Measurements from ENCODE around the gene ANKRD44. TPM values are rescaled to one million over a fixed set of nuclear protein-coding genes. Genes with fewer than 3 reads are reported as not detected.

Gene ANKRD44
- total RNA-seq, 1 donor from 2014 or later: 21.4 TPM

DNA sequence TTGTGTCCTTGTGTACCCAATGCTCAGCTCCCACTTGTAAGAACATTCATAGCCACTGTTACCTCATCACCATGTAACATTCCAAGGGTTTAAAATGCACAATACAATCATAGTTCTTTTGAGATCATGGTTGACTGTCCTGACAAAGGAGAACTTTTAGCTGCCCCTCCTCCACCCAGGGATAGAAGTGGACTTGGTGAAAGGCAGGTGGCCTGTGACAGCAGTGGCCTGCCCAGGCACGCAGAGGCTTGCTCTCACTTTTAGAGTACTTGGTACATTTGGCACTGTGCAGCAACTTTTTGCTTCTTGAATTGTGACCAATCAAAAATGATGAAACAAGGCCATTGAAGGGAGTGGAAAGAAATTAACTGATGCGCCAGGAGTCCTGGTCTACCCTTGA is 108.7 kb downstream of the ANKRD44 start:
- no peaks in the 10 kb centered on the region for H3K9me3 Mint-ChIP-seq (ENCODE audit: low read depth)
- H3K36me3 Mint-ChIP-seq (ENCODE audit: low read depth): no peaks in the 10 kb centered on the region
- no peaks in the 10 kb centered on the region for H3K27me3 Mint-ChIP-seq (ENCODE audit: low read depth)
- no peak for DNase-seq (ENCODE audit: low spot score)
- H3K4me1 Mint-ChIP-seq (ENCODE audit: low read depth): peaks cover 64% of the 10 kb centered on the region
- H3K27ac Mint-ChIP-seq (ENCODE audit: unreplicated experiment): no peak overlapping the region
- no peak for TF ChIP-seq CTCF (IDR thresholded peaks at IDR 0.05)
- no peak overlapping the region for H3K4me3 Mint-ChIP-seq (ENCODE audit: unreplicated experiment)

DNA sequence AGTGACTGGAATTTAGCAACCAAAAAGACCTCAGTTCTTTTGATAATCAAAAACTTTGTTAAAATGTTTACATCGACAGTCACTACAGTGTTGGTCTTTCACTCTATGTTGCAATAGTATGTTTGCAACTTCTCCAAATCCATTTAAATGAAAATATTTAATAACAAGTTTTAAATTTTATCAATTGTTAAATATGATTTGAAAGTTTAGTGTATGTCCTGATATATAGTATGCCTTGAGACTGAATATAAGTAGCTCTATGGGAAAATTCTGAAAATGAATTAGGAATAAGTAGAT is 109.9 kb downstream of the ANKRD44 start:
- H3K4me3 Mint-ChIP-seq (ENCODE audit: unreplicated experiment): no peak overlapping the region
- TF ChIP-seq CTCF (IDR thresholded peaks at IDR 0.05): no peak
- H3K27me3 Mint-ChIP-seq (ENCODE audit: low read depth): no peaks in the 10 kb centered on the region

DNA sequence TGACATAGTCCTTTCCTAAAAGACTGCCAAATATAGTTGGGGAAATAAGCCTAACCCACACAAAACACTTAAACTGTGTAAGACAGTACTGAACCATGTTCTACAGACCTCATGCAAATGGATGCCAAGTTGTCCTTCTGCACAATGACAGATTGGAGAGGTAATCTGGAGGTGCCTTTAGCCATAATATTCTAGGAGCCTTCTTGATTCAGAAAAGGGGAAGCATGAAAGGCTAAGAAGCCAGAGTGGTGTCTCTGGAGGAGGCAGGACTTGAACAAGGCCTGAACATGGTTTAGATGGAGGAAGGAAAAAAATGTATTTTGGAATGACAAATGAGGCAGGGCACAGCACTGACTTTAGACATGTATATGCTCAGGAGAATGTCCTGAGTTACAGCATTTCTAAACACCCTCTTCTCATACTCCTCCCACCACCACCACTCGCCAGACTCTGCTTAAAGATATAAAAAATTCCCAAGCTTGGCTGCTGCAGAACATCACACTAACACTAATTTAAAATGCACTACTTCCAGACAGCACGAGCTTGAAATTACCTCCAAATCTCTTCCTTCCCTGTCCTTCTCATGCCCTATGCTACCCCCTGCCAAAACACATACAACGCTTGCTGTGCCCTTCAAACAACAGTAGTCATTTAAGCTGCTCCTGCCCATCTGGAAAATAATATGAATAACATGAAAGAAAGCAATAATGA is 110.4 kb downstream of the ANKRD44 start:
- peaks cover 67% of the 10 kb centered on the region for H3K4me1 Mint-ChIP-seq (ENCODE audit: low read depth)
- no peaks in the 10 kb centered on the region for H3K36me3 Mint-ChIP-seq (ENCODE audit: low read depth)
- H3K27me3 Mint-ChIP-seq (ENCODE audit: low read depth): no peaks in the 10 kb centered on the region
- no peak for DNase-seq (ENCODE audit: low spot score)
- peak overlapping the region; percentile 43 for H3K27ac Mint-ChIP-seq (ENCODE audit: unreplicated experiment)
- H3K9me3 Mint-ChIP-seq (ENCODE audit: low read depth): no peaks in the 10 kb centered on the region
- no peak for TF ChIP-seq CTCF (IDR thresholded peaks at IDR 0.05)
- H3K4me3 Mint-ChIP-seq (ENCODE audit: unreplicated experiment): no peak overlapping the region

More for the DNA sequence above, 109.9 kb downstream of the ANKRD44 start:
- Mint-ChIP-seq H3K4me1 (ENCODE audit: low read depth) (peaks cover 67% of the 10 kb centered on the region), H3K9me3 (ENCODE audit: low read depth) (no peaks in the 10 kb centered on the region), H3K27ac (ENCODE audit: unreplicated experiment) (peak overlapping the region; percentile 43), H3K36me3 (ENCODE audit: low read depth) (no peaks in the 10 kb centered on the region)
- no peak for DNase-seq (ENCODE audit: low spot score)

DNA sequence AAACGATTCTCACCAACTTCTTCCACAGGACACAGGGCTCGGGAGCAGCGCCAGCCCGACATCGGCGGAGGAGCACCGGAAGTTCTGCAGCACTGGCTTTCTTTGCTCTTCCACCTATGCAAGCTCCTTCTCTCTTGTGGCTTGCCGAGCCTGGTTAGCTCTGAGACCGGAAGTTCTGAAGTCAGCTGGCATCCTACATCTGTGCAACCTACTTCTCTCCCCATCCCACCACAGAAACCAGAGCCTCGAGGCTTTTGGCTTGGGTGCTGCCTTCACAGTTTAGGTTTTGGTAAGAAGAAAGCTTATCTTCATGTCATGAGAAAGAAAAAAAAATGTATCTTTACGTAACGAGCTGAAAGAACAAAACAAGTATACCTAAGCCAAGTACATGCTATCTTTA is 111.7 kb downstream of the ANKRD44 start:
- Mint-ChIP-seq H3K4me1 (ENCODE audit: low read depth) (peaks cover 59% of the 10 kb centered on the region), H3K27me3 (ENCODE audit: low read depth) (no peaks in the 10 kb centered on the region), H3K27ac (ENCODE audit: unreplicated experiment) (no peak overlapping the region), H3K4me3 (ENCODE audit: unreplicated experiment) (no peak overlapping the region), H3K36me3 (ENCODE audit: low read depth) (no peaks in the 10 kb centered on the region), H3K9me3 (ENCODE audit: low read depth) (no peaks in the 10 kb centered on the region)
- no peak for DNase-seq (ENCODE audit: low spot score)
- TF ChIP-seq CTCF (IDR thresholded peaks at IDR 0.05): no peak

DNA sequence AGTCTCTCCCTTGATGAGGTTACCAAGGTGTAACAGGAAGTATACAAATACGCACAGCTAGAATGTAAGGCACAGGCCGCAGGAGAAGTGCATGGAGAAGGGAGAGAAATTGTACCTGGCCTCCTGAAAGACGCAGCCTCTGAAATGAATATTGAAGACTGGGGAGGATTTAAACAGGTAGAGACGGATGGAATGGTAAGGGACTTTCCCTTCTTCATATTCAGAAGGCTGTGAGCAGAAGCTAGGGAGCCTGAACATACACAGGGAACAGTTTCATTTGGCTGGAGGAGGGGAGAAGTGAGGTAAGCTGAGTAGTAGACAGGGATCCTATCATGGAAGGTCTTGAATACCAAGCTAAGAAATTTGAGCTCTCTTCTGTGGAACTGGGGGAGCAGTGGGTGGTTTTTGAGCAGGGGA is 112.7 kb downstream of the ANKRD44 start:
- Mint-ChIP-seq H3K36me3 (ENCODE audit: low read depth) (no peaks in the 10 kb centered on the region), H3K27me3 (ENCODE audit: low read depth) (no peaks in the 10 kb centered on the region), H3K4me3 (ENCODE audit: unreplicated experiment) (no peak overlapping the region), H3K27ac (ENCODE audit: unreplicated experiment) (no peak overlapping the region), H3K9me3 (ENCODE audit: low read depth) (no peaks in the 10 kb centered on the region), H3K4me1 (ENCODE audit: low read depth) (peaks cover 52% of the 10 kb centered on the region)
- TF ChIP-seq CTCF (IDR thresholded peaks at IDR 0.05): no peak
- DNase-seq (ENCODE audit: low spot score): no peak

Data from chondrocyte (in vitro differentiated cells).